Mucosa of descending colon (tissue), 3 donors: Measurements from ENCODE around the gene CCDC158. TPM values are rescaled to one million over a fixed set of nuclear protein-coding genes. Genes with fewer than 3 reads are reported as not detected.
"Not testable (repeated sequence)": the region's sequence is repeated elsewhere in the genome, so short reads cannot be mapped to it uniquely, and the experiment has no call there.

Experiments used
- ATAC-seq: fragments of 200-7000 bp; cut with Tn5 transposase; one replicate; pipeline ENCODE4 v1.9.1; 2020; ENCODE audit warnings: mild to moderate bottlenecking, moderate library complexity
- DNase-seq, 3 donors: peaks; one replicate each; pipeline ENCODE4 v3.0.0-alpha.2; 2020
- H3K36me3 ChIP-seq: fragments of 200-600 bp; one replicate; pipeline ENCODE4 v1.8.0; 2021; ENCODE audit warnings: low read depth, mild to moderate bottlenecking
- H3K4me1 ChIP-seq: fragments of 200-600 bp; one replicate; pipeline ENCODE4 v1.8.0; 2021; ENCODE audit warnings: low read depth, mild to moderate bottlenecking
- H3K4me3 ChIP-seq: fragments of 200-600 bp; one replicate; pipeline ENCODE4 v1.8.0; 2021; ENCODE audit warnings: mild to moderate bottlenecking
- H3K9me3 ChIP-seq: fragments of 200-600 bp; one replicate; pipeline ENCODE4 v1.8.0; 2021; ENCODE audit warnings: mild to moderate bottlenecking
- intact Hi-C, 2 donors: fragments of 100-400 bp; cut with DNase I in 1 of 2; cut with micrococcal nuclease in 1 of 2; formaldehyde crosslinking; loops; one replicate each; pipeline versions ENCODE4 v1.11.0 to v1.11.1; 2022; cut with DNase I, micrococcal nuclease
- total RNA-seq, 3 donors: library from RNA; stranded (reverse); fragmentation: NEBNext Ultra II Directional in 2 of 3; extraction: Animal tissue kit (Norgen Biotek cat#: 25700) in 2 of 3; gene quantifications; one replicate each; pipeline versions ENCODE4 v1.2.1 to v1.2.4, GENCODE V29; 2021 to 2023
- TF ChIP-seq, protein P1 (sequence below): fragments of 200-600 bp; IDR thresholded peaks from one replicate; pipeline ENCODE4 v1.8.0; 2022; ENCODE audit warnings: antibody characterized with exemption, mild to moderate bottlenecking
- donor health status: DM: no; HTN: no; CAD: no; lungs with moderate emphysema.
- donor health status: DM: no; HTN: no; CAD: no.
- donor health status: DM: no; HTN: yes; CAD: no.

The CCDC158 gene
- total RNA-seq, 3 donors from 2014 or later, result 0.82 TPM; not detected in 2

DNA sequence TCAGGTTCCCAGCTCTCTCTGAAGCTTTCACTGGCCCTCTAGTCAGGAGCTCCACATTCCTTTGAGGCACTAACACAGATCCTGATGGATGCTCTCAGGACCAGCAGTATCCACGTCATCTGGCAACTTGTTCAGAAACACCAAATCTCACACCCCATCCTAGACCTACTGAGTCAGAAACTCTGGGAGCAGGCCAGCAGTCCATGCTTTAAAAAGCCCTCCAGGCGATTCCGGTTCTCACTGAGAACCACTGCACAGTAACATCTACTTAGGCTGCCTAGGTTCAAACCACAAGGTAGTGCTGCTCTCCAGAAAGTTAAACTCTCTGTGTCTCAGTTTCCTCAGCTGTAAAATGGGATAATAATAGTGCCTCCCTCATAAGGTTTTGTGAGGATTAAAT lies 55.3 kb downstream of the CCDC158 start:
- no peak for ATAC-seq
- TF ChIP-seq, protein P1, sequence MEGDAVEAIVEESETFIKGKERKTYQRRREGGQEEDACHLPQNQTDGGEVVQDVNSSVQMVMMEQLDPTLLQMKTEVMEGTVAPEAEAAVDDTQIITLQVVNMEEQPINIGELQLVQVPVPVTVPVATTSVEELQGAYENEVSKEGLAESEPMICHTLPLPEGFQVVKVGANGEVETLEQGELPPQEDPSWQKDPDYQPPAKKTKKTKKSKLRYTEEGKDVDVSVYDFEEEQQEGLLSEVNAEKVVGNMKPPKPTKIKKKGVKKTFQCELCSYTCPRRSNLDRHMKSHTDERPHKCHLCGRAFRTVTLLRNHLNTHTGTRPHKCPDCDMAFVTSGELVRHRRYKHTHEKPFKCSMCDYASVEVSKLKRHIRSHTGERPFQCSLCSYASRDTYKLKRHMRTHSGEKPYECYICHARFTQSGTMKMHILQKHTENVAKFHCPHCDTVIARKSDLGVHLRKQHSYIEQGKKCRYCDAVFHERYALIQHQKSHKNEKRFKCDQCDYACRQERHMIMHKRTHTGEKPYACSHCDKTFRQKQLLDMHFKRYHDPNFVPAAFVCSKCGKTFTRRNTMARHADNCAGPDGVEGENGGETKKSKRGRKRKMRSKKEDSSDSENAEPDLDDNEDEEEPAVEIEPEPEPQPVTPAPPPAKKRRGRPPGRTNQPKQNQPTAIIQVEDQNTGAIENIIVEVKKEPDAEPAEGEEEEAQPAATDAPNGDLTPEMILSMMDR, result no peak
- Histone ChIP-seq H3K4me3 (no peak overlapping the region), H3K9me3 (peaks cover 2% of the 10 kb centered on the region), H3K36me3 (no peaks in the 10 kb centered on the region), H3K4me1 (no peaks in the 10 kb centered on the region)
- intact Hi-C loops, result no loop called here
- DNase-seq, result no peak

DNA sequence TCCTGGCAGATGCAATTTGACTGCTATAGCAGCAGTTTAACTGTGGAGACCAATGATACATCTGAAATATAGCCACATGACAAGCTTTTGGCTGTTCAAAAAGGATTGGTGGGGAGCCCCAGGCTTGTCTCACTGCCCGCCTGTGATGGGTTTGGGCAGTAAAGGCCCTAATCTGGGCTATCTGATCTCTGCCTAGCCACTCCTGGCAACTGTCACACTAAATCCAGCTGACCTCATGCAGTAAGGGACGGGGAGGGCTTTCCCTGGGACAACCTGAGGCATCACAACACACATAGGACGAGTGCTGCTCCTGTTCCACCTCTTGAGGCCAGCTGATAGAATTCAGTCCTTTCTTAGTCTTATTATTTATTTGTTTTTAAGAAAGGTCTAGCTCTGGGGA lies 56.2 kb downstream of the CCDC158 start:
- TF ChIP-seq, protein P1, result no peak
- intact Hi-C loops, result no loop called here

DNA sequence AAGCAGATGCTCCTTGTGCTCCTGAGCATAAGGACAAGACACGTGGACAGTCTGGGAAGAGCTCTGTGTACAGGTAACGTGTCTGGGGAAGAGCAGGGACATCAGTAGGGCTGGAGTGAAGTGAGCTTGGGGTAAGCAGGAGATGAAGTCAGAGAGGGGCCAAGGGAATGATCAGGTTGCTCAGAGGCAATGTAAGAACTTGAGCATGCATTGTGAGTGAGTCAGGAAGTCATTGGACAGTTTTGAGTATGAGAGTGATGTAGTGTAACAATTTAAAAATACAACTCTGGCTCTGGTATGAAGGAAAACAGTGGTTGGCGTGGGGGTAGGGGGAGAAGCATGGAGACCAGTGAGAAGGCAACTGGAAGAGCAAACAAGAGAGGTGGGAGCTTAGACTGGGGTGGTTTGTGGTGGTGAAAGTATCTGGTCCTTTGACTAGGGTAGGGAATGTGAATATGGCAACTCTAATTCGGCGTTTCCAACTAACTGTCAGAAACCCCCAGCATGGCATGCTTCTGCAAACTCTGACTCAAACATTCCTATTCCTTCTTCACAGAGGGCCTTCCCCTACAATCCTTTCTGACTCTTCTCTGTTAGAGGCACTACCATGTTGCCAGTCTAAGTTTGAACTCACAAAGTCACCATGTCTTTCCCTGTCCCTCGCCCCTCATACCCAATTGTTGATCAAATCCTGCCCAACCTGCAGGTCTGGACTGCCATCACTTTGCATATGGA lies 57.2 kb downstream of the CCDC158 start:
- H3K36me3 ChIP-seq, result no peaks in the 10 kb centered on the region
- H3K4me1 ChIP-seq, result no peaks in the 10 kb centered on the region
- H3K9me3 ChIP-seq, result peaks cover 9% of the 10 kb centered on the region
- intact Hi-C loops, result no loop called here
- TF ChIP-seq, protein P1, result no peak
- ATAC-seq, result no peak
- H3K4me3 ChIP-seq, result no peak overlapping the region
- DNase-seq, result no peak

More for the DNA sequence above, 56.2 kb downstream of the CCDC158 start:
- no peak for ATAC-seq
- DNase-seq, result no peak
- Histone ChIP-seq H3K4me3 (no peak overlapping the region), H3K9me3 (peaks cover 9% of the 10 kb centered on the region), H3K4me1 (no peaks in the 10 kb centered on the region), H3K36me3 (no peaks in the 10 kb centered on the region)

DNA sequence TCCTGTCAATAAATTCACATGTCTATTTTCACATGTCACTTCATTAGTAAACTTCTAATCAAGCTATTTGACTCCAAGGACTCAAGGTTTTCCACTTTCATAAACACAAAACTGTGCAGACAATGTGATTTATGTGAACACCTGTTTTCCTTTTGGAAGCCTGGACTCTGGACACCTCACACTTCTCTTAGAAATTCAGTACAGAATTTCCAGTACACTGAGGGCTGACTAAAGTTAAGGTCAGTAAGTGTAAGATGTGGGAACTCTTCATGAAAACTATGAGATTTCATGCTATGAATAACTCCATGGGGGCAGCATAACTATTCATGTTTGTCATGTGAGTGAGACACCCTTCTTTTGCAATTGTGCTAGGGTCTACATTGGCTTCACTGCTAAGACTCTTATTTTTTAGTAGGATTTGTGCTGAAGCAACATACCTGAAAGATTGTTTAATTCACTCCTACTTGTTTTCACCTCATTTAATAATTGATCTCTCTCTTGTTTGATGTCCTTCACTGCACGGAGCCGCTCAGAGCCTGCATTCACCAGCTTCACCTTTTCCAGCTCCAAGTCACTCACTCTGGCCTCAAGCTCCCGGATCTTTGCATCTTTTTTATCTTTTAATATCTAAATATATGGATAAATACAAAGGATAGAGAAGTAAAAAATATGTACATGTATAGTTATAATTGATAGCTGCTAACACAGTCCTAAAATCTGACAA lies 59.1 kb downstream of the CCDC158 start:
- TF ChIP-seq, protein P1, result no peak
- no peak for DNase-seq
- intact Hi-C loops, result no loop called here
- Histone ChIP-seq H3K4me1 (no peaks in the 10 kb centered on the region), H3K4me3 (no peak overlapping the region), H3K36me3 (no peaks in the 10 kb centered on the region), H3K9me3 (peaks cover 9% of the 10 kb centered on the region)
- no peak for ATAC-seq

DNA sequence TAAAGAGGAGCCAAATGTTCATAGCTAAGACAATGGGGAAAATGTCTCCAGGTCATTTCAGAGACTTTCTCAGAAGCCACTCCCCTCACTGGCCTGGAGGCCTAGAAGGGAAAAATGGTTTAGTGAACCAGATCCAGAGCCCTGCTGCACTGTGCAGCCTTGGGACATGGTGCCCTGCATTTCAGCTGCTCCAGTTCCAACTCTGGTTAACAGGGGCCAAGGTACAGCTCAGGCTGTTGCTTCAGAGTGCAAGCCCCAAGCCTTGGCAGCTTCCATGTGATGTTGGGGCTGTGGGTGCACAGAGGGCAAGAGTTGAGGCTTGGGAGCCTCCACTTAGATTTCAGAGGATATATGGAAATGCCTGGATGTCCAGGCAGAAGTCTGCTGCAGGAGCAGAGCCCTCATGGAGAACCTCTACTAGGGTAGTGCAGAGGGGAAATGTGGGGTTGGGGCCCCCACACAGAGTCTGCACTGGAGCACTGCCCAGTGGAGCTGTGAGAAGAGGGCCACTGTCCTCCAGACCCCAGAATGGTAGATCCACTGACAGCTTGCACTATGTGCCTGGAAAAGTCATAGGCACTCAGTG lies 61.0 kb downstream of the CCDC158 start:
- ATAC-seq, H3K4me3 ChIP-seq, H3K4me1 ChIP-seq, H3K36me3 ChIP-seq, intact Hi-C loops, DNase-seq, H3K9me3 ChIP-seq: not testable (repeated sequence)

DNA sequence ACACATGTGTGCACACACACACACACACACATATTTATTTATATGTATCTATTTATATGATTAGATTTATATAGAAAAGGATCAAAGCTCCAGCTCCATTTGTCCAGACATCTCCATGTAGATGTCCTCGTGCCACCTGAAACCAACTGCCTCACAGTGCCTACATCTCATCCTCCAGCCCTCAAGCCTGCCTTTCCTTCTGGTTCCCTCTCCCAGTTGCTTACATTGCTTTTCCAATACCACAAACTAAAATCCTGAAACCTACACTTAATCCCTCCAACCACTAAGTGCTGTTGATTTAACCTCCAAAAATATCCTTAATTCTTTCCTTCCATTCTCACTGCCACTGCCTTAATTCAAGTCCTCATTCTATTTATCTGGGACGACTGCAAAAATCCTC lies 63.0 kb downstream of the CCDC158 start:
- TF ChIP-seq, protein P1, result no peak
- H3K4me1 ChIP-seq, result no peaks in the 10 kb centered on the region
- H3K4me3 ChIP-seq, result no peak overlapping the region
- intact Hi-C loops, result no loop called here
- no peaks in the 10 kb centered on the region for H3K36me3 ChIP-seq
- peaks cover 9% of the 10 kb centered on the region for H3K9me3 ChIP-seq
- DNase-seq, result no peak
- ATAC-seq, result no peak
